ENCODE data around the gene LY6G6F. TPM values are rescaled to one million over a fixed set of nuclear protein-coding genes. Genes with fewer than 3 reads are reported as not detected.

LY6G6F gene
- total and polyA plus RNA-seq, 4 donors, result not detected

DNA sequence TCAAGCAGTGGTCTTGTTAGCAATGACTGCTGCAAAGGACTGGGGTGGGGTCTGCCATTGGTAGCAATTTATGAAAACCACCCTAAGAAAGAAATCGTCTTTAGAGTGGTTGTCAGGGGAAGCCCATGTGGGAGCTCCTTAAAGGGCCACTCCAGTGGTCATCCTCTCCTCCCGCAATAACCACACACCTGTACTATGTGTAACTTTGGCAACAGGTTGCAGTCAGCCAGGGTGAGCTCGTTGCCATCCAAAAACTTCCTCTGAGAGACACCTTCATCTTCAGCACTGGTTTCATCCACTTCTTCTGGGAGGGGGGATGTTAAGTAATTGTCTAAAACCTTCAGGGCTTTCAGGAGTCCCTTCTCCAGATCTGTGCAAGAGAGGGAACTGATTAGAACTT, 25.4 kb downstream of the LY6G6F start:
- Histone ChIP-seq H3K36me3 (ENCODE audit: control insufficient read depth in 1 of 2, insufficient read depth in 2 of 2, low read length in 1 of 2) (peaks cover 2 to 3% of the 10 kb centered on the region in 2 donors), H3K27ac (ENCODE audit: low read depth in 1 of 2, low read length in 2 of 2) (no peak overlapping the region), H3K4me1 (ENCODE audit: control insufficient read depth in 1 of 2, insufficient read depth in 2 of 2, low read length in 2 of 2) (no peaks in the 10 kb centered on the region), H3K4me3 (ENCODE audit: low read length in 2 of 2) (no peak overlapping the region), H3K9me3 (ENCODE audit: control insufficient read depth, low read length) (no peaks in the 10 kb centered on the region), H3K27me3 (ENCODE audit: control insufficient read depth in 1 of 2, insufficient read depth in 2 of 2, low read length in 1 of 2) (no peaks in the 10 kb centered on the region)
- ATAC-seq (ENCODE audit: low FRiP score) (no peak), DNase-seq (no peak)
- intact Hi-C loops (cut with DNase I), result loop anchor here in 1 of 2 donors (5.0 kb wide), 1 partner anchor 445 kb away; the partner anchor contains the start of genes AGPAT1 and RNF5
- 79 to 88% methylated on average over 3 of the region's 3 CpGs for WGBS, 2 donors

DNA sequence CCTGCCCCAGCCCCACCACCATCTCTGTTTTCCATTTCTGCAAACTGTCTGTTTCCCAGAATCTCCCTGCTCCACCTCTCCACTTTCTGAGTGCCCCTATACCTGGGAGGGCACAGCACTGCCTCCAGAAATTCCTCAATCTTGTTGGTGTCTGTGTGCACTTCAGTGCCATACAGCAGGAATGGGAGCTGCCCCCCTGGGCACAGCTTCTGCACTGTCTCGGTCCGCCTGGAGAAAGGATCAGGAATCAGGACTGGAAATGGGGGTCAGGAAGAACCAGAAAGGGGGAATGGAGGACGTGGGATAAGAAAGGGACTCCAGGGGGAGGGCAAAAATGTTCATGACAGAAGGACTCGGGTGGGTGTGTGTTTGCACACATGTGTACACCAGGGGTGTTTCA, 27.1 kb downstream of the LY6G6F start:
- H3K36me3 ChIP-seq (ENCODE audit: control insufficient read depth in 1 of 2, insufficient read depth in 2 of 2, low read length in 1 of 2), result peaks cover 2% of the 10 kb centered on the region in 2 donors
- H3K27me3 ChIP-seq (ENCODE audit: control insufficient read depth in 1 of 2, insufficient read depth in 2 of 2, low read length in 1 of 2), result no peaks in the 10 kb centered on the region
- 81 to 83% methylated on average over 4 of the region's 4 CpGs for whole genome bisulfite sequencing, 2 donors
- ATAC-seq (ENCODE audit: low FRiP score), result no peak
- H3K27ac ChIP-seq (ENCODE audit: low read depth in 1 of 2, low read length in 2 of 2), result no peak overlapping the region
- H3K4me3 ChIP-seq (ENCODE audit: low read length in 2 of 2), result no peak overlapping the region
- intact Hi-C loops (cut with DNase I), result loop anchor here in 1 of 2 donors (5.0 kb wide), 1 partner anchor 444 kb away; the partner anchor contains the start of genes AGPAT1 and RNF5
- no peak for DNase-seq
- H3K4me1 ChIP-seq (ENCODE audit: control insufficient read depth in 1 of 2, insufficient read depth in 2 of 2, low read length in 2 of 2), result no peaks in the 10 kb centered on the region
- no peaks in the 10 kb centered on the region for H3K9me3 ChIP-seq (ENCODE audit: control insufficient read depth, low read length)

DNA sequence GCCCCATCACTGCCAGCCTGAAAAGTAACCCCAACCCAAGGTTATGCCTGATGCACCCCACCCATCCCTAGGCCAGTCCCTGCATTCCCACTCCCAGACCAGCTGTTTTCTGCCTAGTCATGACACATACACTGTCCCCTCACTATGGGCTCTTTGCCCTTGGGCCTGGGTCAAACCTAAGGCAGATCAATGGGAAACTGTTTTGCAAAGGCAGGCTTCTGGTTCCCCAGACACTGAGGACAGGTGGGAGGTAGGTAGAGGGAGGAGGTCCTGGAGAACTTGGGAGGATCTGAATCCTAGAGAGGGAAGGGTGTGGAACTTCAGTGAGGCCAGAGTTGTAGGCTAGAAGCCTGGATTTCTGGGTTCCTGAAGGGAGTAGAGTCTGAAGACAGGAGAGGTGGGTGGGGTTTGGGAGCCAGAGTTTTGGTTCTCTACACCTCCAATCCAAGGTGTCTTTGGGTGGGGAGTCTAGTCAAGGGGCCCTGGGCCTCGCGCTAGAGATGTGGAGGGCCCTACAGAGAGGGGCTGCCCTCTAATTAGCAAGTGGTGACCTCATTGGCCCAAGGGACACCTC, 27.7 kb downstream of the LY6G6F start:
- H3K4me1 ChIP-seq (ENCODE audit: control insufficient read depth in 1 of 2, insufficient read depth in 2 of 2, low read length in 2 of 2), result no peaks in the 10 kb centered on the region

DNA sequence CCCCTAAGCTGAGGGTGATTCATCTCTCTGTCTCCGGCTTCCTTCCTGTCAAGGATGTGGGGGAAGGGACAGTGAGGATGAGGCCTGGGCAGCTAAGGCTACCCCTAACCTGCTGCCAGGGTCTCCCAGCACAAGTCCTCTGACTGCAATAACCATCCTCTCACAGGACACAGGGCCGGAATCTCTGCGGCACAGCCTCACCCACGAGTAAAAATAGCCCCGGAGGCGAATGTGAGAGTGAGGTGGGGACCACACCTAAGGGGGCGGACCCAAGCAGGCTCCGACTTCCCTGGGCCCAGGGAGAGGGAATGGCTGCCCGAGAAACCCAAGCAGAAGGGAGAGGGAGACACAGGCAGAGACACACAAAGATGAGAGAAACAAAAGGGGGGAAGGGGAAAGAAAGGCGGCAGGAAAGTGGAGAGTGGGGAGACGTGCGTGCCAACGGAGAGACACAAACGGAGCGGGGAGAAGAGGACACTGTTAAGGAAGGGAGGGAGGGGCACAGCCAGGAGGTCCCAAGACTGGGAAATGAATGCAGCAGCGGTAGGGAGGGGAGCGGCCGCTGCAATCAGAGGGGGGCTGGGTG, 28.2 kb downstream of the LY6G6F start:
- no peaks in the 10 kb centered on the region for H3K9me3 ChIP-seq (ENCODE audit: control insufficient read depth, low read length)
- intact Hi-C loops (cut with DNase I), result loop anchor here (5.0 kb wide), 3 partner anchors 57 to 442 kb away; partner anchors contain the start of genes AGPAT1 (in 1 of the 2), RNF5 (in 1 of the 2) and VARS1 (in 1 of the 2)
- ATAC-seq (ENCODE audit: low FRiP score) (no peak), DNase-seq (peak; percentile 70 to 81)
- H3K4me1 ChIP-seq (ENCODE audit: control insufficient read depth in 1 of 2, insufficient read depth in 2 of 2, low read length in 2 of 2), result no peaks in the 10 kb centered on the region
- 0 to 1% methylated on average over 18 of the region's 18 CpGs for WGBS, 2 donors
- no peaks in the 10 kb centered on the region for H3K27me3 ChIP-seq (ENCODE audit: control insufficient read depth in 1 of 2, insufficient read depth in 2 of 2, low read length in 1 of 2)
- H3K27ac ChIP-seq (ENCODE audit: low read depth in 1 of 2, low read length in 2 of 2), result peak overlapping the region; percentile 46 to 82
- H3K36me3 ChIP-seq (ENCODE audit: control insufficient read depth in 1 of 2, insufficient read depth in 2 of 2, low read length in 1 of 2), result peaks cover 2% of the 10 kb centered on the region in 2 donors
- H3K4me3 ChIP-seq (ENCODE audit: low read length in 2 of 2), result peak overlapping the region; percentile 78 to 90

More for the DNA sequence above, 27.7 kb downstream of the LY6G6F start:
- Histone ChIP-seq H3K36me3 (ENCODE audit: control insufficient read depth in 1 of 2, insufficient read depth in 2 of 2, low read length in 1 of 2) (peaks cover 2% of the 10 kb centered on the region in 2 donors), H3K27ac (ENCODE audit: low read depth in 1 of 2, low read length in 2 of 2) (peak overlapping the region in 1 of 2 donors; percentile 82), H3K9me3 (ENCODE audit: control insufficient read depth, low read length) (no peaks in the 10 kb centered on the region), H3K4me3 (ENCODE audit: low read length in 2 of 2) (peak overlapping the region; percentile 78 to 90), H3K27me3 (ENCODE audit: control insufficient read depth in 1 of 2, insufficient read depth in 2 of 2, low read length in 1 of 2) (no peaks in the 10 kb centered on the region)
- intact Hi-C loops (cut with DNase I), result loop anchor here in 1 of 2 donors (5.0 kb wide), 1 partner anchor 443 kb away; the partner anchor contains the start of genes AGPAT1 and RNF5
- ATAC-seq (ENCODE audit: low FRiP score) (no peak), DNase-seq (no peak)
- 13 to 14% methylated on average over 2 of the region's 2 CpGs for WGBS, 2 donors

DNA sequence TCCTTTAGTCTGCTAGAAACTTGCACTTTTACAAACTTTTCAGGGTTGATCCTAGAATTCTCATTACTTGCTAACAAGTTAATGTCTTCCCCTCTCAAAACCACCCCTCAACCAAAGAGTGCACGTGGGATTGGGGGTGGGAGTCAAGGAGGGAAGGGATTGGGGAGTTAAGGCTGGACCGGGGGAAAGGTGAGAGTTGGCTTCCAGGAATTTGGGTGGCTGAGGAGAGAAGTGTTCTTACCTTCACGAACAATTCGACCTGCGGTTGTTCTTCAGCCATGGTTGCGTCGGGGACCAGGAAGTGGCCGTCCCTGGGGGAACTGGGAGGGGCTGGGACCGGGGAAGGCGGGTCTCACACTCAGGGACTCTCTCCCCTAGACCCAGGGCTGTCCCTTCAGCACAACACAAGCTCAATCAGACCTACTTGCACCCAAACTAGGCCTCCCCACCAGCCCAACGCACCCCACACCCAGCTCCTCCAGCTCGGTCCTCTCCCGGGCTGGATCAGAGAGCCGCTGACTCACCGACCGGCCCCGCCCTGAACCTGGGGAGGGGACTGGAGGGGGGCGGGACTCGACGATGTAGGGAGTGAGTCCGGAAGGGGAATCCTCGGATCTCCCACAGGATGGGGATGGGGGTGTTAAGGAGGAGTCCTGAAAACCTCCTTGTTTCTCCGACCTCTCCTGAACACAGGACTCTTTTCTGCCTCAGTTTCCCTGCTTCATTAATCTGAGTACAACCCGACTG, 29.5 kb downstream of the LY6G6F start, which contains the start of gene CLIC1:
CLIC1 (minus strand) TSS at position 510 of the 747 bp plus-strand sequence; CDS start at position 280, 230 bp downstream.
- ATAC-seq (ENCODE audit: low FRiP score) (peak; percentile 86), DNase-seq (peak; percentile 93 to 97)
- Histone ChIP-seq H3K27me3 (ENCODE audit: control insufficient read depth in 1 of 2, insufficient read depth in 2 of 2, low read length in 1 of 2) (no peaks in the 10 kb centered on the region), H3K27ac (ENCODE audit: low read depth in 1 of 2, low read length in 2 of 2) (peak within 1 kb of the TSS; percentile 81 to 82), H3K36me3 (ENCODE audit: control insufficient read depth in 1 of 2, insufficient read depth in 2 of 2, low read length in 1 of 2) (peaks cover 2% of the 10 kb centered on the region in 2 donors), H3K4me1 (ENCODE audit: control insufficient read depth in 1 of 2, insufficient read depth in 2 of 2, low read length in 2 of 2) (no peaks in the 10 kb centered on the region), H3K4me3 (ENCODE audit: low read length in 2 of 2) (peak within 1 kb of the TSS; percentile 78 to 90), H3K9me3 (ENCODE audit: control insufficient read depth, low read length) (no peaks in the 10 kb centered on the region)
- WGBS, 2 donors, result 0% methylated on average over 24 of the region's 24 CpGs
- intact Hi-C loops (cut with DNase I), result loop anchor here (1.0 to 5.0 kb wide), 3 partner anchors 56 to 94 kb away; partner anchors contain the start of gene VARS1 (in 1 of the 2)

DNA sequence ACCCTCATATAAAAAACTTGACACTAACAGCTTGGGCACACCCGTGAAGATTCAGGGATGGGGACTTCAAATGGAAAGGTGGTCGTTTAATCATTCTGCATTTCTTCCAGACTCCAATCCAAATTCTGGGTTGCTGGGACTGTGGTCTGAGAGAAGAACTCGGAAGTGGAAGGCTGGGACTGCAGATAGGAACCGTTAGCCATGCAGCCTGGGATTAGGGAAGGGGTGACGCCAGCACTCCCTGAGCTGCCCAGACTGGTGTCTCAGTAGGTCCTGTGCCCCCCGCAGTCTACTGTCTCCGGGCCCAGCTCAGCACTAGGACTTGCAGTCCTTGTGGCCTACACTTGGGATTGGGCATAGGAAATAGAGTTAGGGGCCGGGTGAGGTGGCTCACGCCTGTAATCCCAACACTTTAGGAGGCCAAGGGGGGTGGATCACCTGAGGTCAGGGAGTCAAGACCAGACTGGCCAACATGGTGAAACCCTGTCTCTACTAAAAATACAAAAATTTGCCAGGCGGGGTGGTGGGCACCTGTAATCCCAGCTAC, 30.2 kb downstream of the LY6G6F start:
- intact Hi-C loops (cut with DNase I), result loop anchor here (1.0 to 5.0 kb wide), 3 partner anchors 55 to 93 kb away; partner anchors contain the start of gene VARS1 (in 1 of the 2)
- no peaks in the 10 kb centered on the region for H3K4me1 ChIP-seq (ENCODE audit: control insufficient read depth in 1 of 2, insufficient read depth in 2 of 2, low read length in 2 of 2)
- no peaks in the 10 kb centered on the region for H3K27me3 ChIP-seq (ENCODE audit: control insufficient read depth in 1 of 2, insufficient read depth in 2 of 2, low read length in 1 of 2)
- ATAC-seq (ENCODE audit: low FRiP score) (no peak), DNase-seq (no peak)
- peak overlapping the region in 1 of 2 donors; percentile 82 for H3K27ac ChIP-seq (ENCODE audit: low read depth in 1 of 2, low read length in 2 of 2)
- peaks cover 2% of the 10 kb centered on the region in 2 donors for H3K36me3 ChIP-seq (ENCODE audit: control insufficient read depth in 1 of 2, insufficient read depth in 2 of 2, low read length in 1 of 2)
- H3K9me3 ChIP-seq (ENCODE audit: control insufficient read depth, low read length), result no peaks in the 10 kb centered on the region
- peak overlapping the region; percentile 78 to 90 for H3K4me3 ChIP-seq (ENCODE audit: low read length in 2 of 2)
- WGBS, 2 donors, result 33 to 37% methylated on average over 10 of the region's 10 CpGs

DNA sequence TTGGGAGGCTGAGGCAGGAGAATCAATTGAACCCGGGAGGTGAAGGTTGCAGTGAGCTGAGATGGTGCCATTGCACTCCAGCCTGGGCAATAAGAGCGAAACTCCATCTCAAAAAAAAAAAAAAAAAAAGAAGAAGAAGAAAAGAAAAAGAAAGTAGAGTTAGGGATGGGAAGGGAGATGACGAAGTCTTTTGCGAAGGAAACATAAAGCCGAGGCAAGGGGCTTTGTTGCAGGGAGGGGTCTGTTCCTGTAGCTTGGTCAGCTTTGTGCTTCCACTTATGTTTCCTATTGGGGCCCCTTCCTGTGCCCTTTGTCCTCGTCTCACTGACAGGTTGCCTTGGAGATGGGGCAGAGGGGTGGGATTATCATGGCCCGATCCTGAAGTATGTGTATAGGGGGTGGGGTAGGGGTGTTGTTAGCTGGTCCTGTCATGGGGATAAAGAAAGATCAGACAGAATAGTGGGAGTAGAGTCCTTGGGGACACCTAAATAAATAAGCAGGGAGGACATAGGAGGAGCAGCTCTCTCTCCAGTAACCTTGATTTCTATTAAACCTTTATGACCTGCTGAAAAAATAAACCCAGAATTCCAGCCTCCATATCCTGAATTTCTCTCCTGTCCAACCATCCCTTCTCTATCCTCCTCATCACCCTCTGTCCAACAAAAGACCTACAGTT, 30.8 kb downstream of the LY6G6F start:
- Histone ChIP-seq H3K4me3 (ENCODE audit: low read length in 2 of 2) (no peak overlapping the region), H3K4me1 (ENCODE audit: control insufficient read depth in 1 of 2, insufficient read depth in 2 of 2, low read length in 2 of 2) (no peaks in the 10 kb centered on the region)

More for the DNA sequence above, 30.8 kb downstream of the LY6G6F start:
- DNase-seq (no peak), ATAC-seq (ENCODE audit: low FRiP score) (no peak)
- Histone ChIP-seq H3K27ac (ENCODE audit: low read depth in 1 of 2, low read length in 2 of 2) (no peak overlapping the region), H3K9me3 (ENCODE audit: control insufficient read depth, low read length) (no peaks in the 10 kb centered on the region), H3K36me3 (ENCODE audit: control insufficient read depth in 1 of 2, insufficient read depth in 2 of 2, low read length in 1 of 2) (peaks cover 2% of the 10 kb centered on the region in 2 donors), H3K27me3 (ENCODE audit: control insufficient read depth in 1 of 2, insufficient read depth in 2 of 2, low read length in 1 of 2) (no peaks in the 10 kb centered on the region)
- 74 to 77% methylated on average over 7 of the region's 7 CpGs for WGBS, 2 donors
- intact Hi-C loops (cut with DNase I), result loop anchor here (5.0 kb wide), 2 partner anchors 55 to 60 kb away; partner anchors contain the start of gene VARS1 (in 1 of the 2)
